IMR-90 (cell line): ENCODE results near the gene MTMR3. TPM values are rescaled to one million over a fixed set of nuclear protein-coding genes. Genes with fewer than 3 reads are reported as not detected.

Experiments used
- ATAC-seq: fragments of 200-7000 bp; cut with Tn5 transposase; 2 replicates; pipeline ENCODE4 v1.9.1; 2020; ENCODE audit warnings: low read depth, mild to moderate bottlenecking, moderate library complexity
- BruUV-seq: library from RNA; stranded (reverse); fragments of 400-500 nt; replicated peaks from 2 replicates; lab custom pipeline; 2021; lab: Mats Ljungman, UMichigan
- CTCF ChIA-PET: fragments of 300-600 bp; formaldehyde crosslinking; extraction: SDS; loops from one replicate; lab custom pipeline; 2021; ENCODE audit warnings: antibody characterized with exemption; lab: Yijun Ruan, JAX
- POLR2A ChIA-PET: fragments of 300-600 bp; sonication (Branson Sonifier 250); formaldehyde crosslinking; loops from one replicate; lab custom pipeline; 2022; ENCODE audit warnings: antibody characterized with exemption; ENCODE audit not compliant: unreplicated experiment; lab: Charles Lee
- DNase-seq: peaks from one replicate; pipeline ENCODE4 v3.0.0; 2013
- H2AFZ ChIP-seq: replicated peaks from 2 replicates; pipeline ENCODE3; 2013; ENCODE audit warnings: low read length, mild to moderate bottlenecking; ENCODE audit not compliant: poor library complexity
- H2AK5ac ChIP-seq: 2 replicates; pipeline ENCODE4 v1.6.1; 2013; ENCODE audit warnings: low read depth, low read length, inconsistent platforms
- H2AK9ac ChIP-seq: replicated peaks from 2 replicates; pipeline ENCODE3; 2013; ENCODE audit warnings: mild to moderate bottlenecking, low read depth, low read length, moderate library complexity; ENCODE audit not compliant: poor library complexity
- H2BK120ac ChIP-seq: 2 replicates; pipeline ENCODE4 v1.6.1; 2013; ENCODE audit warnings: low read depth, low read length, inconsistent platforms
- H2BK15ac ChIP-seq: 3 replicates; pipeline ENCODE4 v1.6.1; 2013; ENCODE audit warnings: low read depth, low read length, inconsistent platforms
- H2BK20ac ChIP-seq: 2 replicates; pipeline ENCODE4 v1.6.1; 2013; ENCODE audit warnings: low read depth, mild to moderate bottlenecking, inconsistent platforms, low read length, moderate library complexity
- H2BK5ac ChIP-seq: 2 replicates; pipeline ENCODE4 v1.6.1; 2013; ENCODE audit warnings: mild to moderate bottlenecking, low read depth, low read length, inconsistent platforms; ENCODE audit not compliant: poor library complexity, severe bottlenecking
- H3K14ac ChIP-seq: replicated peaks from 2 replicates; pipeline ENCODE4 v1.6.1; 2013; ENCODE audit warnings: low read depth, low read length, inconsistent platforms
- H3K18ac ChIP-seq: 2 replicates; pipeline ENCODE4 v1.6.1; 2013; ENCODE audit warnings: low read depth, low read length, control low read depth
- H3K23ac ChIP-seq: 2 replicates; pipeline ENCODE4 v1.6.1; 2013; ENCODE audit warnings: low read depth, low read length, inconsistent platforms
- H3K27ac ChIP-seq: 2 replicates; pipeline ENCODE4 v1.5.1; 2013; ENCODE audit warnings: mild to moderate bottlenecking, control low read depth, low read length; ENCODE audit not compliant: insufficient read depth
- H3K27me3 ChIP-seq: 2 replicates; pipeline ENCODE4 v1.6.1; 2013; ENCODE audit warnings: low read length; ENCODE audit not compliant: control insufficient read depth, insufficient read depth
- H3K36me3 ChIP-seq: 2 replicates; pipeline ENCODE4 v1.6.1; 2013; ENCODE audit warnings: low read length, mixed read lengths; ENCODE audit not compliant: control insufficient read depth, insufficient read depth
- H3K4ac ChIP-seq: 2 replicates; pipeline ENCODE4 v1.6.1; 2013; ENCODE audit warnings: low read depth, low read length, inconsistent platforms
- H3K4me1 ChIP-seq: 2 replicates; pipeline ENCODE4 v1.6.1; 2013; ENCODE audit warnings: low read length, mixed read lengths; ENCODE audit not compliant: control insufficient read depth, insufficient read depth
- H3K4me2 ChIP-seq: 2 replicates; pipeline ENCODE4 v1.6.1; 2013; ENCODE audit warnings: low read depth, mild to moderate bottlenecking, control low read depth, low read length, moderate library complexity
- H3K4me3 ChIP-seq: 2 replicates; pipeline ENCODE4 v1.5.1; 2013; ENCODE audit warnings: low read depth, mild to moderate bottlenecking, control low read depth, low read length, moderate library complexity; ENCODE audit not compliant: insufficient read depth
- H3K56ac ChIP-seq: 2 replicates; pipeline ENCODE4 v1.6.1; 2013; ENCODE audit warnings: low read length, inconsistent platforms; ENCODE audit not compliant: insufficient read depth; ENCODE audit errors: extremely low read depth
- H3K79me1 ChIP-seq, 2 experiments: 2 replicates each; pipeline ENCODE4 v1.6.1; 2013; ENCODE audit warnings: low read length in 2 of 2, inconsistent platforms in 1 of 2, low read depth in 1 of 2
- H3K9ac ChIP-seq: 2 replicates; pipeline ENCODE4 v1.6.1; 2013; ENCODE audit warnings: low read depth, low read length, control low read depth
- H3K9me1 ChIP-seq: 2 replicates; pipeline ENCODE4 v1.6.1; 2013; ENCODE audit warnings: low read length, inconsistent platforms; ENCODE audit not compliant: insufficient read depth
- H3K9me3 ChIP-seq: 2 replicates; pipeline ENCODE4 v1.6.1; 2013; ENCODE audit warnings: low read length; ENCODE audit not compliant: control insufficient read depth, insufficient read depth
- H4K20me1 ChIP-seq: 2 replicates; pipeline ENCODE4 v1.6.1; 2013; ENCODE audit warnings: low read length, inconsistent platforms; ENCODE audit not compliant: insufficient read depth
- H4K5ac ChIP-seq: 2 replicates; pipeline ENCODE4 v1.6.1; 2013; ENCODE audit warnings: mild to moderate bottlenecking, low read depth, low read length, control low read depth
- H4K8ac ChIP-seq, 2 experiments: 2 replicates each; pipeline ENCODE4 v1.6.1; 2013; ENCODE audit warnings: low read depth in 2 of 2, low read length in 2 of 2, control low read depth in 1 of 2, inconsistent platforms in 1 of 2
- H4K91ac ChIP-seq: 2 replicates; pipeline ENCODE4 v1.6.1; 2013; ENCODE audit warnings: low read depth, low read length, inconsistent platforms; ENCODE audit not compliant: insufficient read depth
- CHD1 ChIP-seq: IDR thresholded peaks from 2 replicates; pipeline ENCODE4 v1.6.1; 2012; ENCODE audit warnings: low read depth, low read length, improper control_type of control experiment
- CTCF ChIP-seq: conservative IDR thresholded peaks from 2 replicates; pipeline ENCODE4 v1.5.1; 2012; ENCODE audit warnings: mild to moderate bottlenecking, low read depth, low read length, improper control_type of control experiment
- MAZ ChIP-seq: IDR thresholded peaks from 2 replicates; pipeline ENCODE4 v1.6.1; 2012; ENCODE audit warnings: low read depth, mild to moderate bottlenecking, low read length, improper control_type of control experiment, moderate library complexity, borderline replicate concordance
- NFE2L2 ChIP-seq: fragments of 150-350 bp; IDR thresholded peaks from 2 replicates; pipeline ENCODE4 v1.6.1; 2016; ENCODE audit warnings: low read depth, mild to moderate bottlenecking, low read length
- USF2 ChIP-seq: fragments of 150-350 bp; IDR thresholded peaks from 2 replicates; pipeline ENCODE4 v1.6.1; 2017; ENCODE audit warnings: mild to moderate bottlenecking, antibody characterized with exemption, low read length, low read depth
- WGBS, 2 experiments: methylation state at CpG; one replicate each; pipeline versions ENCODE4 v1.1.5 to v1.1.7; 2013; ENCODE audit warnings: missing lambda C conversion rate in 2 of 2; ENCODE audit not compliant: insufficient read length in 1 of 2; ENCODE audit errors: extremely low coverage in 2 of 2; 5-methylcytosine and 5-hydroxymethylcytosine counted together
- dilution Hi-C: fragments of 300-500 bp; cut with HindIII; formaldehyde crosslinking; loops from one replicate; pipeline ENCODE4 v1.14.3; 2018; ENCODE audit warnings: low sequenced_read_pairs; ENCODE audit not compliant: unreplicated experiment
- in situ Hi-C: fragments of 300-500 bp; cut with MboI; formaldehyde crosslinking; loops from 3 replicates; pipeline ENCODE4 v1.14.3; 2019; ENCODE audit warnings: low sequenced_read_pairs, inconsistent platforms, mixed read lengths
- intact Hi-C: fragments of 100-400 bp; cut with micrococcal nuclease; formaldehyde crosslinking; loops from 2 replicates; pipeline ENCODE4 v1.10.0; 2022
- polyA plus RNA-seq, 3 experiments: library from polyadenylated mRNA; depleted of rRNA; stranded (reverse); fragments of >200 nt; gene quantifications; 2 replicates each; pipeline ENCODE4 v1.2.3, GENCODE V29; 2012; ENCODE audit warnings: low replicate concordance in 1 of 3
- total RNA-seq: library from RNA; depleted of rRNA; stranded (reverse); fragments of >200 nt; gene quantifications from 2 replicates; pipeline ENCODE4 v1.2.3, GENCODE V29; 2012
- TF ChIP-seq, protein P1 (sequence below): fragments of 150-350 bp; IDR thresholded peaks from 2 replicates; pipeline ENCODE4 v1.6.1; 2016; ENCODE audit warnings: low read depth, mild to moderate bottlenecking, low read length, moderate library complexity, borderline replicate concordance

Gene MTMR3
- total and polyA plus RNA-seq, 2 of the 4 experiments (the other 2 are of a cell fraction): 21.3 to 29.4 TPM

- H3K56ac ChIP-seq: no peak overlapping the region
- DNase-seq (no peak), ATAC-seq (no peak)
- no CpG with 5 or more reads among the region's 5 CpGs for WGBS, 2 experiments
- H2BK15ac ChIP-seq: no peak overlapping the region
- H3K9ac ChIP-seq: no peak overlapping the region
- H4K8ac ChIP-seq: no peak overlapping the region
- H2BK20ac ChIP-seq: no peak overlapping the region
- H3K4me2 ChIP-seq: no peak overlapping the region
- ChIA-PET CTCF (no interaction called here), POLR2A (no interaction called here)
- no peaks in the 10 kb centered on the region for H3K27me3 ChIP-seq
- H3K9me1 ChIP-seq: peaks cover 15% of the 10 kb centered on the region
- no peak overlapping the region for H3K23ac ChIP-seq
- TF ChIP-seq MAZ (no peak), CHD1 (no peak), CTCF (no peak), NFE2L2 (no peak), USF2 (no peak)
- TF ChIP-seq, protein P1, sequence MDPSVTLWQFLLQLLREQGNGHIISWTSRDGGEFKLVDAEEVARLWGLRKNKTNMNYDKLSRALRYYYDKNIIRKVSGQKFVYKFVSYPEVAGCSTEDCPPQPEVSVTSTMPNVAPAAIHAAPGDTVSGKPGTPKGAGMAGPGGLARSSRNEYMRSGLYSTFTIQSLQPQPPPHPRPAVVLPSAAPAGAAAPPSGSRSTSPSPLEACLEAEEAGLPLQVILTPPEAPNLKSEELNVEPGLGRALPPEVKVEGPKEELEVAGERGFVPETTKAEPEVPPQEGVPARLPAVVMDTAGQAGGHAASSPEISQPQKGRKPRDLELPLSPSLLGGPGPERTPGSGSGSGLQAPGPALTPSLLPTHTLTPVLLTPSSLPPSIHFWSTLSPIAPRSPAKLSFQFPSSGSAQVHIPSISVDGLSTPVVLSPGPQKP: no peak
- H3K27ac ChIP-seq: no peak overlapping the region
- no peak overlapping the region for H3K4ac ChIP-seq
- H4K5ac ChIP-seq: no peak overlapping the region
- H3K4me3 ChIP-seq: no peak overlapping the region
- no TSS peak for BruUV-seq
- no peak overlapping the region for H2BK120ac ChIP-seq
- no peak overlapping the region for H2AK5ac ChIP-seq
- H2BK5ac ChIP-seq: no peak overlapping the region
- dilution Hi-C loops (loop anchor here (25.0 kb wide), 1 partner anchor 343 kb away; no protein-coding TSS in a partner anchor), in situ Hi-C loops (no loop called here), intact Hi-C loops (no loop called here)
- H2AK9ac ChIP-seq: no peak overlapping the region
- H4K20me1 ChIP-seq: no peaks in the 10 kb centered on the region
- no peaks in the 10 kb centered on the region for H3K9me3 ChIP-seq
- H3K79me1 ChIP-seq: peaks cover 0 to 9% of the 10 kb centered on the region in 2 experiments; a peak in 2 of 4 replicates
- no peak overlapping the region for H2AFZ ChIP-seq
- no peak overlapping the region for H4K91ac ChIP-seq
- no peak overlapping the region for H3K14ac ChIP-seq
- H3K18ac ChIP-seq: no peak overlapping the region
- H3K4me1 ChIP-seq: no peaks in the 10 kb centered on the region
- peaks cover 27% of the 10 kb centered on the region for H3K36me3 ChIP-seq
These were observed 147.4 kb downstream of the MTMR3 start for GRCh38 chr22:30030329-30030728.
